HepG2 (cell line): ENCODE data around the gene SLC7A11. TPM values are rescaled to one million over a fixed set of nuclear protein-coding genes. Genes with fewer than 3 reads are reported as not detected.

Experiments
- ATAC-seq: fragments of 200-7000 bp; cut with Tn5 transposase; 3 replicates; pipeline ENCODE4 v1.9.1; 2020; ENCODE audit warnings: mild to moderate bottlenecking, moderate library complexity
- BruUV-seq: library from RNA; stranded (reverse); fragments of 400-500 nt; replicated peaks from 2 replicates; lab custom pipeline; 2021; lab: Mats Ljungman, UMichigan
- CTCF ChIA-PET: fragments of 300-600 bp; formaldehyde crosslinking; extraction: SDS; loops from one replicate; lab custom pipeline; 2021; ENCODE audit warnings: low total read pairs, inconsistent platforms, low intra/inter-chr PET ratio; lab: Yijun Ruan, JAX
- POLR2A ChIA-PET: fragments of 350-600 bp; sonication (Branson Sonifier 250); formaldehyde crosslinking; loops from one replicate; lab custom pipeline; 2020; ENCODE audit warnings: antibody characterized with exemption, inconsistent platforms; lab: Yijun Ruan, JAX
- DNase-seq: peaks from one replicate; pipeline ENCODE4 v3.0.0-alpha.2; 2015; ENCODE audit warnings: low spot score
- FAIRE-seq: peaks from 3 replicates; lab custom pipeline; 2011; peaks lifted over from hg19 to GRCh38; lab: Jason Lieb, UNC
- H2AFZ ChIP-seq: one replicate; pipeline ENCODE4 v1.6.1; 2011; ENCODE audit warnings: low read length, inconsistent platforms
- H3K27ac ChIP-seq: fragments of 300-600 bp; 3 replicates; pipeline ENCODE4 v1.8.0; 2011; ENCODE audit warnings: mixed run types, mild to moderate bottlenecking, mixed read lengths, low read length, inconsistent platforms; ENCODE audit not compliant: insufficient read depth; ENCODE audit errors: extremely low read length
- H3K27me3 ChIP-seq, 2 experiments: fragments of 200-600 bp in 1 of 2; 2 replicates in 1 of 2; 3 replicates in 1 of 2; pipeline versions ENCODE4 v1.6.0 to v1.8.0; 2011; ENCODE audit warnings: low read length in 2 of 2, mild to moderate bottlenecking in 2 of 2, moderate library complexity in 2 of 2, inconsistent platforms in 1 of 2; ENCODE audit not compliant: insufficient read depth in 2 of 2, control insufficient read depth in 1 of 2
- H3K36me3 ChIP-seq, 2 experiments: fragments of 200-600 bp in 1 of 2; replicated peaks in 1 of 2; 2 replicates in 1 of 2; 3 replicates in 1 of 2; pipeline versions ENCODE4 v1.5.1 to v1.8.0; 2011; ENCODE audit warnings: low read length in 2 of 2, inconsistent platforms in 1 of 2; ENCODE audit not compliant: insufficient read depth in 2 of 2, control insufficient read depth in 1 of 2
- H3K4me1 ChIP-seq: 2 replicates; pipeline ENCODE4 v1.5.1; 2012; ENCODE audit warnings: low read length, inconsistent platforms; ENCODE audit not compliant: insufficient read depth
- H3K4me2 ChIP-seq: 2 replicates; pipeline ENCODE4 v1.6.0; 2011; ENCODE audit warnings: low read depth, low read length, inconsistent platforms
- H3K4me3 ChIP-seq, 3 experiments: fragments of 200-600 bp in 1 of 3; sonication (generic), shearing (Covaris generic) in 1 of 3; replicated peaks in 1 of 3; 2 replicates each; pipeline ENCODE4 v1.5.1; 2011 to 2016; ENCODE audit warnings: low read length in 3 of 3, inconsistent platforms in 2 of 3, low read depth in 2 of 3, mild to moderate bottlenecking in 2 of 3, control low read depth in 1 of 3, mixed read lengths in 1 of 3; ENCODE audit not compliant: insufficient read depth in 1 of 3
- H3K79me2 ChIP-seq: one replicate; pipeline ENCODE4 v1.6.1; 2011; ENCODE audit warnings: low read length, inconsistent platforms; ENCODE audit not compliant: insufficient read depth
- H3K9ac ChIP-seq: 2 replicates; pipeline ENCODE4 v1.6.0; 2011; ENCODE audit warnings: mild to moderate bottlenecking, low read depth, low read length, inconsistent platforms; ENCODE audit not compliant: insufficient read depth
- H3K9me3 ChIP-seq: 2 replicates; pipeline ENCODE4 v1.5.1; 2012; ENCODE audit warnings: mild to moderate bottlenecking, low read length
- H4K20me1 ChIP-seq: 2 replicates; pipeline ENCODE4 v1.6.0; 2011; ENCODE audit warnings: inconsistent platforms, mild to moderate bottlenecking, low read length, moderate library complexity; ENCODE audit not compliant: insufficient read depth
- DMAP1 ChIP-seq: IDR thresholded peaks from 2 replicates; pipeline ENCODE4 v1.6.1; 2016
- ERF ChIP-seq: IDR thresholded peaks from 2 replicates; pipeline ENCODE4 v1.6.1; 2018; ENCODE audit warnings: missing biosample characterization, missing genetic modification reagents
- JUND ChIP-seq: sonication (generic); formaldehyde crosslinking; IDR thresholded peaks from 2 replicates; pipeline ENCODE4 v1.8.0; 2022; ENCODE audit warnings: mild to moderate bottlenecking, missing genetic modification reagents
- NAIF1 ChIP-seq: sonication (generic); formaldehyde crosslinking; IDR thresholded peaks from 2 replicates; pipeline ENCODE4 v1.5.0; 2020; ENCODE audit warnings: mild to moderate bottlenecking, missing genetic modification reagents, borderline replicate concordance
- SMC3 ChIP-seq: IDR thresholded peaks from 2 replicates; pipeline ENCODE4 v1.6.1; 2011; ENCODE audit warnings: low read length, improper control_type of control experiment
- STAG1 ChIP-seq: sonication (generic); formaldehyde crosslinking; IDR thresholded peaks from 2 replicates; pipeline ENCODE4 v1.4.0; 2020; ENCODE audit warnings: missing genetic modification reagents
- WIZ ChIP-seq: sonication (generic); formaldehyde crosslinking; IDR thresholded peaks from 2 replicates; pipeline ENCODE4 v1.5.1; 2020; ENCODE audit warnings: mild to moderate bottlenecking, missing genetic modification reagents
- ZFP90 ChIP-seq: sonication (generic); formaldehyde crosslinking; IDR thresholded peaks from 2 replicates; pipeline ENCODE4 v1.8.0; 2022; ENCODE audit warnings: missing genetic modification reagents, mild to moderate bottlenecking, inconsistent platforms, borderline replicate concordance
- ZNF180 ChIP-seq: sonication (generic); formaldehyde crosslinking; IDR thresholded peaks from 2 replicates; pipeline ENCODE4 v1.4.0; 2020; ENCODE audit warnings: low read depth, missing genetic modification reagents, borderline replicate concordance
- ZNF30 ChIP-seq: sonication (generic); formaldehyde crosslinking; IDR thresholded peaks from 2 replicates; pipeline ENCODE4 v1.5.0; 2020; ENCODE audit warnings: mild to moderate bottlenecking, missing genetic modification reagents
- ZNF607 ChIP-seq: sonication (generic); formaldehyde crosslinking; IDR thresholded peaks from 2 replicates; pipeline ENCODE4 v1.5.1; 2020; ENCODE audit warnings: missing genetic modification reagents, mild to moderate bottlenecking, borderline replicate concordance
- ZNF674 ChIP-seq: sonication (generic); formaldehyde crosslinking; IDR thresholded peaks from 2 replicates; pipeline ENCODE4 v1.5.0; 2020; ENCODE audit warnings: low read depth, mild to moderate bottlenecking, missing genetic modification reagents
- ZNF766 ChIP-seq: sonication (generic); formaldehyde crosslinking; IDR thresholded peaks from 2 replicates; pipeline ENCODE4 v1.5.0; 2020; ENCODE audit warnings: missing genetic modification reagents, borderline replicate concordance
- ZNF790 ChIP-seq: sonication (generic); formaldehyde crosslinking; IDR thresholded peaks from 2 replicates; pipeline ENCODE4 v1.8.0; 2022; ENCODE audit warnings: missing genetic modification reagents, mild to moderate bottlenecking, borderline replicate concordance
- ZZZ3 ChIP-seq: sonication (generic); formaldehyde crosslinking; IDR thresholded peaks from 2 replicates; pipeline ENCODE4 v1.4.0; 2020; ENCODE audit warnings: missing genetic modification reagents, mild to moderate bottlenecking, borderline replicate concordance
- WGBS: methylation state at CpG from one replicate; pipeline ENCODE4 v1.1.6; 2017; ENCODE audit warnings: low lambda C conversion rate; 5-methylcytosine and 5-hydroxymethylcytosine counted together
- in situ Hi-C: cut with HindIII; loops from 2 replicates; pipeline ENCODE4 v1.10.0; 2017; ENCODE audit warnings: low pct_unique_long_range_greater_than_20kb; ENCODE audit not compliant: extremely low pct_ligation_motif_present
- intact Hi-C: fragments of 100-400 bp; cut with micrococcal nuclease; formaldehyde crosslinking; loops from one replicate; pipeline ENCODE4 v1.10.0; 2022; ENCODE audit not compliant: unreplicated experiment
- polyA plus RNA-seq, 8 experiments: library from polyadenylated mRNA; depleted of rRNA in 3 of 8; stranded (reverse) in 7 of 8; unstranded in 1 of 8; fragments of >200 nt; fragmentation: Illumina TruSeq in 4 of 8; extraction: Trizol in 4 of 8; gene quantifications; 2 replicates each; pipeline versions ENCODE4 v1.2.1 to v1.2.3, GENCODE V29; 2011 to 2016; ENCODE audit warnings: low read depth in 4 of 8, missing spikeins in 1 of 8, mixed read lengths in 1 of 8; ENCODE audit not compliant: insufficient read depth in 1 of 8
- total RNA-seq, 5 experiments: library from RNA; depleted of rRNA; stranded (reverse); fragments of >200 nt; fragmentation: Illumina TruSeq; extraction: Trizol; gene quantifications; 2 replicates each; pipeline ENCODE4 v1.2.3, GENCODE V29; 2016; ENCODE audit warnings: low read depth in 1 of 5
- TF ChIP-seq, protein P1 (sequence below): sonication (generic); formaldehyde crosslinking; IDR thresholded peaks from 2 replicates; pipeline ENCODE4 v1.5.0; 2020; ENCODE audit warnings: mild to moderate bottlenecking, missing genetic modification reagents, moderate library complexity
- TF ChIP-seq, protein P2 (sequence below): IDR thresholded peaks from 2 replicates; pipeline ENCODE4 v1.6.1; 2016; ENCODE audit warnings: low read depth, borderline replicate concordance
- TF ChIP-seq, protein P3 (sequence below): sonication (generic); formaldehyde crosslinking; IDR thresholded peaks from 2 replicates; pipeline ENCODE4 v1.4.0; 2020; ENCODE audit warnings: mild to moderate bottlenecking, missing genetic modification reagents
- TF ChIP-seq, protein P4 (sequence below): sonication (generic); formaldehyde crosslinking; IDR thresholded peaks from 2 replicates; pipeline ENCODE4 v1.4.0; 2020; ENCODE audit warnings: low read depth, mild to moderate bottlenecking, missing genetic modification reagents

The SLC7A11 gene
- total and polyA plus RNA-seq, 2 of the 13 experiments (the other 11 are each of a cell fraction or from before 2014, with no cell fraction given) = 15.7 to 17.5 TPM

DNA sequence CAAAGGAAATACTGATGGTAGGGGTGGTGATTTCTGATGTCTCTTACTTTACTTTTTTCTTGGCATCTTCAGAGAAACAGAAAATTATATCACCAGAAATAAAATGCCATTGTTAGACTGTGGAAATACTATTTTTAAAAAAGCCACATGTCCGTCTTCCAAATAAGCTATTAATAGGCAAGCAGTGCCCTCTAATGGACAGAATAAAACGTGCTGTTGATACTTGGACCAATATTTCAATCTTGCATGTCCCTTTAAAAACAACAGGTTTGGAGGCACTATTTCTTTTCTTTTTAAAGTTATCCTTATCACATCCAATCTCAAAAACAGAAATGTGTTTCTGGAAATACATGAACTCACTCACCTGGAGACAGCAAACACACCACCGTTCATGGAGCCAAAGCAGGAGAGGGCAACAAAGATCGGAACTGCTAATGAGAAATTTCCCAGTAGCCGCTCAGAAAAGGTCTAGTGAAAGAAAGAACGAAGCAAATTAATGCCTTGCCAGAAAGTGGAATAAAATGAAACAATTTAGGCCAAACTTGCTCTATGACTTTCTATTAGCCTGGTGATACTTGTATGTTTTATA is 59.2 kb downstream of the SLC7A11 start:
- Histone ChIP-seq H3K9ac (no peak overlapping the region), H2AFZ (no peak overlapping the region), H3K4me2 (no peak overlapping the region), H3K4me3 (no peak overlapping the region), H3K36me3 (peaks cover 9 to 61% of the 10 kb centered on the region in 2 experiments; a peak in 4 of 5 replicates), H3K4me1 (no peaks in the 10 kb centered on the region), H3K27me3 (no peaks in the 10 kb centered on the region), H3K27ac (no peak overlapping the region), H3K9me3 (no peaks in the 10 kb centered on the region), H4K20me1 (no peaks in the 10 kb centered on the region), H3K79me2 (no peaks in the 10 kb centered on the region)
- BruUV-seq = no TSS peak
- peak; percentile 18 for FAIRE-seq
- ChIA-PET POLR2A (no interaction called here), CTCF (interaction anchor here (3.0 kb wide), 1 partner anchor 148 kb away, joined by 28 read pairs; no protein-coding TSS in a partner anchor)
- in situ Hi-C loops = loop anchor here (5.0 to 10.0 kb wide), 2 partner anchors 146 to 368 kb away; no protein-coding TSS in a partner anchor
- ATAC-seq = no peak
- intact Hi-C loops = loop anchor here (1.0 to 10.0 kb wide), 4 partner anchors 92 to 392 kb away; no protein-coding TSS in a partner anchor
- 76% methylated on average over 6 of the region's 6 CpGs for WGBS
- peak; percentile 56 for DNase-seq
- TF ChIP-seq ZZZ3 (CRISPR knock-in tag) (no peak), NAIF1 (CRISPR knock-in tag) (no peak), ZNF790 (no peak), ZNF674 (no peak), JUND (no peak), WIZ (CRISPR knock-in tag) (no peak), ZNF30 (CRISPR knock-in tag) (no peak), ZNF607 (CRISPR knock-in tag) (no peak), DMAP1 (CRISPR knock-in tag) (no peak), ZNF180 (CRISPR knock-in tag) (no peak), ERF (CRISPR knock-in tag) (no peak), STAG1 (CRISPR knock-in tag) (peak; percentile 76), ZNF766 (CRISPR knock-in tag) (no peak), SMC3 (peak; percentile 53; the same call in 1 of the 2 replicates), ZFP90 (CRISPR knock-in tag) (no peak)
- TF ChIP-seq, protein P1, sequence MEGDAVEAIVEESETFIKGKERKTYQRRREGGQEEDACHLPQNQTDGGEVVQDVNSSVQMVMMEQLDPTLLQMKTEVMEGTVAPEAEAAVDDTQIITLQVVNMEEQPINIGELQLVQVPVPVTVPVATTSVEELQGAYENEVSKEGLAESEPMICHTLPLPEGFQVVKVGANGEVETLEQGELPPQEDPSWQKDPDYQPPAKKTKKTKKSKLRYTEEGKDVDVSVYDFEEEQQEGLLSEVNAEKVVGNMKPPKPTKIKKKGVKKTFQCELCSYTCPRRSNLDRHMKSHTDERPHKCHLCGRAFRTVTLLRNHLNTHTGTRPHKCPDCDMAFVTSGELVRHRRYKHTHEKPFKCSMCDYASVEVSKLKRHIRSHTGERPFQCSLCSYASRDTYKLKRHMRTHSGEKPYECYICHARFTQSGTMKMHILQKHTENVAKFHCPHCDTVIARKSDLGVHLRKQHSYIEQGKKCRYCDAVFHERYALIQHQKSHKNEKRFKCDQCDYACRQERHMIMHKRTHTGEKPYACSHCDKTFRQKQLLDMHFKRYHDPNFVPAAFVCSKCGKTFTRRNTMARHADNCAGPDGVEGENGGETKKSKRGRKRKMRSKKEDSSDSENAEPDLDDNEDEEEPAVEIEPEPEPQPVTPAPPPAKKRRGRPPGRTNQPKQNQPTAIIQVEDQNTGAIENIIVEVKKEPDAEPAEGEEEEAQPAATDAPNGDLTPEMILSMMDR (CRISPR knock-in tag) = peak; percentile 67
- TF ChIP-seq, protein P2, sequence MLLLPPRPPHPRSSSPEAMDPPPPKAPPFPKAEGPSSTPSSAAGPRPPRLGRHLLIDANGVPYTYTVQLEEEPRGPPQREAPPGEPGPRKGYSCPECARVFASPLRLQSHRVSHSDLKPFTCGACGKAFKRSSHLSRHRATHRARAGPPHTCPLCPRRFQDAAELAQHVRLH (CRISPR knock-in tag) = no peak
- TF ChIP-seq, protein P3, sequence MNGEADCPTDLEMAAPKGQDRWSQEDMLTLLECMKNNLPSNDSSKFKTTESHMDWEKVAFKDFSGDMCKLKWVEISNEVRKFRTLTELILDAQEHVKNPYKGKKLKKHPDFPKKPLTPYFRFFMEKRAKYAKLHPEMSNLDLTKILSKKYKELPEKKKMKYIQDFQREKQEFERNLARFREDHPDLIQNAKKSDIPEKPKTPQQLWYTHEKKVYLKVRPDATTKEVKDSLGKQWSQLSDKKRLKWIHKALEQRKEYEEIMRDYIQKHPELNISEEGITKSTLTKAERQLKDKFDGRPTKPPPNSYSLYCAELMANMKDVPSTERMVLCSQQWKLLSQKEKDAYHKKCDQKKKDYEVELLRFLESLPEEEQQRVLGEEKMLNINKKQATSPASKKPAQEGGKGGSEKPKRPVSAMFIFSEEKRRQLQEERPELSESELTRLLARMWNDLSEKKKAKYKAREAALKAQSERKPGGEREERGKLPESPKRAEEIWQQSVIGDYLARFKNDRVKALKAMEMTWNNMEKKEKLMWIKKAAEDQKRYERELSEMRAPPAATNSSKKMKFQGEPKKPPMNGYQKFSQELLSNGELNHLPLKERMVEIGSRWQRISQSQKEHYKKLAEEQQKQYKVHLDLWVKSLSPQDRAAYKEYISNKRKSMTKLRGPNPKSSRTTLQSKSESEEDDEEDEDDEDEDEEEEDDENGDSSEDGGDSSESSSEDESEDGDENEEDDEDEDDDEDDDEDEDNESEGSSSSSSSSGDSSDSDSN (CRISPR knock-in tag) = no peak
- TF ChIP-seq, protein P4, sequence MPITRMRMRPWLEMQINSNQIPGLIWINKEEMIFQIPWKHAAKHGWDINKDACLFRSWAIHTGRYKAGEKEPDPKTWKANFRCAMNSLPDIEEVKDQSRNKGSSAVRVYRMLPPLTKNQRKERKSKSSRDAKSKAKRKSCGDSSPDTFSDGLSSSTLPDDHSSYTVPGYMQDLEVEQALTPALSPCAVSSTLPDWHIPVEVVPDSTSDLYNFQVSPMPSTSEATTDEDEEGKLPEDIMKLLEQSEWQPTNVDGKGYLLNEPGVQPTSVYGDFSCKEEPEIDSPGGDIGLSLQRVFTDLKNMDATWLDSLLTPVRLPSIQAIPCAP (CRISPR knock-in tag) = no peak
